Immature natural killer cell (primary cell): ENCODE results near the gene ACAP2. TPM values are rescaled to one million over a fixed set of nuclear protein-coding genes. Genes with fewer than 3 reads are reported as not detected.
A peak's percentile ranks its signal among the peaks of the same experiment; 100 is the strongest.
"Not testable (repeated sequence)": the region's sequence is repeated elsewhere in the genome, so short reads cannot be mapped to it uniquely, and the experiment has no call there.

Experiments
- DNase-seq, 3 donors: peaks; one replicate each; pipeline ENCODE4 v3.0.0; 2022; ENCODE audit warnings: mixed read lengths in 1 of 3
- H3K27ac Mint-ChIP-seq, 6 donors: one replicate each; pipeline ENCODE4 v1.8.0; 2020; ENCODE audit warnings: mixed read lengths in 6 of 6, mild to moderate bottlenecking in 5 of 6, inconsistent platforms in 4 of 6, moderate library complexity in 3 of 6
- H3K27me3 Mint-ChIP-seq, 3 donors: one replicate each; pipeline ENCODE4 v1.8.0; 2020 to 2021; ENCODE audit warnings: low read depth in 3 of 3, mild to moderate bottlenecking in 3 of 3, mixed read lengths in 3 of 3, moderate library complexity in 3 of 3, inconsistent platforms in 1 of 3
- H3K36me3 Mint-ChIP-seq, 3 donors: one replicate each; pipeline ENCODE4 v1.8.0; 2020; ENCODE audit warnings: mixed read lengths in 3 of 3, inconsistent platforms in 2 of 3, mild to moderate bottlenecking in 2 of 3
- H3K4me1 Mint-ChIP-seq, 2 donors: one replicate each; pipeline ENCODE4 v1.8.0; 2020; ENCODE audit warnings: inconsistent platforms in 2 of 2, mild to moderate bottlenecking in 2 of 2, mixed read lengths in 2 of 2, moderate library complexity in 1 of 2
- H3K4me3 Mint-ChIP-seq, 5 donors: one replicate each; pipeline ENCODE4 v1.8.0; 2020; ENCODE audit warnings: mild to moderate bottlenecking in 5 of 5, mixed read lengths in 5 of 5, inconsistent platforms in 3 of 5, moderate library complexity in 3 of 5
- H3K9me3 Mint-ChIP-seq, 6 donors: one replicate each; pipeline ENCODE4 v1.8.0; 2020; ENCODE audit warnings: mild to moderate bottlenecking in 6 of 6, mixed read lengths in 6 of 6, inconsistent platforms in 4 of 6, moderate library complexity in 3 of 6
- polyA plus RNA-seq, 3 donors: library from polyadenylated mRNA; unstranded; fragments of 300-500 nt; fragmentation: Illumina TruSeq; gene quantifications; one replicate each; pipeline ENCODE4 v1.2.3, GENCODE V29; 2021

The ACAP2 gene
- polyA plus RNA-seq, 3 donors from 2014 or later, result 41.0 to 74.1 (median 53.0) TPM

DNA sequence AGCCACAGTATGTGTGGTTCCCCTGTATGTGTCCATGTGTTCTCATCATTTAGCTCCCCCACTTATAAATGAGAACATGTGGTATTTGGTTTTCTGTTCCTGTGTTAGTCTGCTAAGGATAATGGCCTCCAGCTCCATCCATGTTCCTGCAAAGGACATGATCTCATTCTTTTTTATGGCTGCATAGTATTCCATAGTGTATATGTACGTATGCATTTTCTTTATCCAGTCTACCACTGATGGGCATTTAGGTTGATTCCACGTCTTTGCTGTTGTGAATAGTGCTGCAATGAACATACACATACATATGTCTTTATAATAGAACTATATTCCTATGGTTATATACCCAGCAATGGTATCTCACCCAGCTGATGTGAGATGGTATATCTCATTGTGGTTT, 88.8 kb downstream of the ACAP2 start:
- H3K36me3 Mint-ChIP-seq, H3K27me3 Mint-ChIP-seq, DNase-seq, H3K9me3 Mint-ChIP-seq, H3K4me3 Mint-ChIP-seq: not testable (repeated sequence)
- Mint-ChIP-seq H3K4me1 (peaks cover 48 to 79% of the 10 kb centered on the region in 2 donors), H3K27ac (peak overlapping the region in 2 of 6 donors; percentile 12 to 36)

DNA sequence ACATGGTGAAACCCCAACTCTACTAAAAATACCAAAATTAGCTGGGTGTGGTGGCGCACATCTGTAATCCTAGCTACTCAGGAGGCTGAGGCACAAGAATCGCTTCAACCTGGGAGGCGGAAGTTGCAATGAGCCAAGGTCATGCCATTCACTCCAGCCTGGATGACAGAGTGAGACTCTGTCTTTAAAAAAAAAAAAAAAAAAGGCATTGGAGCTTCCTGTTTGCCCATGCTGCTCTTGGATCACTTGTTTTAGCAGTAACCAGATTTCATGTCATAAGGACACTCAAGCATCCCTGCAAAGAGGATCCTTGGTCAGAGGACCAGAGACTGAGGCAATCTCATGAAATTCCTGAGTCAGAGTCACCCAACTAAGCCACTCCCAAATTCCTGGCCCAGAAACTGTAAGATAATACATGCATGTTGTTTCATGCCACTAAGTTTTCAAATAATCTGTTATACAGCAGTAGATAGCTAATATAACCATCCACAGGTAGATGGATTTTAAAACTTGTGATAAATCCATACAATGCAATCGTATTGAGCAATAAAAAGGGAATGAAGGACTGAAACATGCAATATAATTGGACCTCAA, 89.8 kb downstream of the ACAP2 start:
- Mint-ChIP-seq H3K36me3 (peaks cover 0 to 11% (median 4%) of the 10 kb centered on the region in 3 donors), H3K27me3 (peaks cover 0 to 4% (median 0%) of the 10 kb centered on the region in 3 donors), H3K27ac (no peak overlapping the region), H3K4me1 (peaks cover 42 to 78% of the 10 kb centered on the region in 2 donors), H3K4me3 (no peak overlapping the region), H3K9me3 (no peaks in the 10 kb centered on the region)
- no peak for DNase-seq

DNA sequence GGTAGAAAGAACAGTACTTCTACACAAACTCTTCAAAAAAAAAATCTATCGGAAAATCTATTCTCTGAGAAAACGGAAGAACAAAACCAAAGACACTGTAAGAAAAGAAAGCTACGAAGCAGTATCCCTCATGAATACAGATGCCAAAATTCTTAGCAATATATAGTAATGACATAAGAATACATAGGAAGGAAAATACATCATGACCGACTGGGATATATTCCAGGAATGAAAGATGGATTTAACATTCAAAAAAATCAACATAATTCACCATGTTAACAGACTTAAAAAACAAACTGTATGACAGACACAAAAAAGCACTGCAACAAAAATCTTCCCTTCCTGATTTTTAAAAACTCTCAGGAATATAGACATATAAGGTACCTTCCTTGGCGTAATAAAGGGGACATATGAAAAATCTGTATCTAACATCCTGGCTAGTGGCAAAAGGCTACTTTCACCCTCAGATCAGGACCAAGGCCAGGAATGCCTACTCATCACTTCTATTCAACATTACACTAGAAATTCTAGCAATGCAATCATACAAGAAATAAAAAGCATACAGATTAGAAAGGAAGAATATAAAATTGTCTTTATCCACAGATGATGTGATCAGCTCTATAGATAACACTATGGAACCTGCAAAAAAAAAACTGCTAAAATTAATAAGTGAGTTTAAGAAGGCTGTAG, 94.2 kb downstream of the ACAP2 start:
- H3K36me3 Mint-ChIP-seq, result peaks cover 0 to 3% (median 0%) of the 10 kb centered on the region in 3 donors
- peak overlapping the region in 1 of 6 donors; percentile 3 for H3K27ac Mint-ChIP-seq
- no peak for DNase-seq
- H3K9me3 Mint-ChIP-seq, result no peaks in the 10 kb centered on the region
- no peak overlapping the region for H3K4me3 Mint-ChIP-seq
- peaks cover 21 to 67% of the 10 kb centered on the region in 2 donors for H3K4me1 Mint-ChIP-seq
- H3K27me3 Mint-ChIP-seq, result no peaks in the 10 kb centered on the region

DNA sequence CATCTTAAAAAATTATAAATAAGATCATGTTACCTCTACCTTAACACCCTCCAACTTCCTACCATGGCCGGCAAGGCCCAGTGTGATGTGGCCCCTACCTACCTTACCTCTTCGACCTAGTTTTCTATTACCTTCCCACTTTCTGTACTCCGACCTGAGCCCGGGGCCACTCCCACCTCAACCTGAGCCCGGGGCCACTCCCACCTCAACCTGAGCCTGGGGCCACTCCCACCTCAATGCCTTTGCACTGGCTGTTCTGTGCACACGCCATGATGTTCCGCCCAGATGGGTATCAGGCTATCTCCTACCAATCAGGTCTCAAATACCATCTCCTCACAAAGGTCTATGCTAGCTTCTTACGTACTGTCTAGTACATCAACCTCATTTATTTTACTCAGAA, 105.1 kb downstream of the ACAP2 start:
- Mint-ChIP-seq H3K4me3 (no peak overlapping the region), H3K9me3 (no peaks in the 10 kb centered on the region), H3K4me1 (peaks cover 0 to 10% of the 10 kb centered on the region in 2 donors), H3K36me3 (peaks cover 8 to 22% (median 11%) of the 10 kb centered on the region in 3 donors), H3K27ac (peak overlapping the region in 3 of 6 donors; percentile 45 to 80 (median 72)), H3K27me3 (peaks cover 0 to 2% (median 1%) of the 10 kb centered on the region in 3 donors)
- DNase-seq, result no peak

DNA sequence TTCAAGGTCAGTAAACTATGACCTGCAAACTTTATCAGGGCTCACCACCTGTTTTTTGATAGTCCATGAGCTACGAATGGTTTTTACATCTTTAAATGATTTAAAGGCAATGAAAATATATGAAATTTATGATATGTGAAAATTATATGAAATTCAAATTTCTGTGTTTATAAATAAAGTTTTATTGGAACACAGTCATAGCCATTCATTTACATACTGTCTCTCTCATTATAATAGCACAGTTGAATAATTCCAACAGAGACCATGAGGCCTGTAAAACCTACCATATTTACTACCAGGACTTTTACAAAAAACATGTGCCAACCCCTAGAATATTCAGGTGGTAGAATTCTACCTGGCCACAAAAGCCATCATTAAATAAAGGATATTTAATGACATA, 107.9 kb downstream of the ACAP2 start:
- Mint-ChIP-seq H3K27me3 (peaks cover 0 to 2% (median 1%) of the 10 kb centered on the region in 3 donors), H3K27ac (no peak overlapping the region), H3K36me3 (peaks cover 11 to 29% (median 12%) of the 10 kb centered on the region in 3 donors), H3K9me3 (no peaks in the 10 kb centered on the region), H3K4me3 (no peak overlapping the region), H3K4me1 (peaks cover 3 to 11% of the 10 kb centered on the region in 2 donors)
- DNase-seq, result no peak

DNA sequence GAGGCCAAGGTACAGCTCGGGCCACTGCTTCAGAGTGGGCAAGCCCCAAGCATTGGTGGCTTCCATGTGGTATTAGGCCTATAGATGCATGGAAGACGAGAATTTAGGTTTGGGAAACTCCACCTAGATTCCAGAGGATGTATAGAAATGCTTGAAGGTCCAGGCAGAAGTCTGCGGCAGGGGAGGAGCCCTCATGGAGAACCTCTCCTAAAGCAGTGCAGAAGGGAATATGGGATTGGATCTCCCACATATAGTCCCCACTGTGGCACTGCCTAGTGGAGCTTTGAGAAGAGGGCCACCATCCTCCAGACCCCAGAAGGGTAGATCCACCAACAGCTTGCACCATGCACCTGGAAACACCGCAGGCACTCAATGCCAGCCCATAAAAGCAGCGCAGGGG, 123.8 kb downstream of the ACAP2 start:
- Mint-ChIP-seq H3K27me3 (no peaks in the 10 kb centered on the region), H3K36me3 (peaks cover 28 to 42% (median 32%) of the 10 kb centered on the region in 3 donors), H3K4me1 (peaks cover 3 to 21% of the 10 kb centered on the region in 2 donors), H3K4me3 (no peak overlapping the region), H3K9me3 (no peaks in the 10 kb centered on the region), H3K27ac (no peak overlapping the region)
- DNase-seq, result no peak

DNA sequence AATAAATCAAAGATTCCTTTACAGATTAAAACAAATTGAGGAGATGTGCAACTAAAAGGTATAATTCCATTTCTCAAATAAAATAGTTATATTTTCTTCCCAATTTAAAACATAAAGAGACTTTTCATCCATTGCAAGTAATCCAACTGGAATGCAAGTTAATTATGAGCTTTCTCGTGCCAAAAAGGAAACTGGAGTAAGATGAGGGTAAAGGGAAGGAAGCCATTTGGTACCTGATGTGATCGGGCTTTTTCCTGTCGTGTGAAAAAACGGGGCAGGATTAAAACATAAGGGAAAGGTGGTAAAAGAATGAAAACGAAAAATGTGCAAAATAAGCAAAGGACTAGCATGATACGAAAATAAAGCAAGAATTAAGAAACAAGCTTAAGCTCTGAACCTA, 130.1 kb downstream of the ACAP2 start:
- no peak overlapping the region for H3K4me3 Mint-ChIP-seq
- H3K27ac Mint-ChIP-seq, result peak overlapping the region in 2 of 6 donors; percentile 47 to 65
- no peak for DNase-seq
- no peaks in the 10 kb centered on the region for H3K9me3 Mint-ChIP-seq
- H3K36me3 Mint-ChIP-seq, result peaks cover 3 to 10% (median 6%) of the 10 kb centered on the region in 3 donors
- H3K27me3 Mint-ChIP-seq, result no peaks in the 10 kb centered on the region
- H3K4me1 Mint-ChIP-seq, result peaks cover 0 to 3% of the 10 kb centered on the region in 2 donors

DNA sequence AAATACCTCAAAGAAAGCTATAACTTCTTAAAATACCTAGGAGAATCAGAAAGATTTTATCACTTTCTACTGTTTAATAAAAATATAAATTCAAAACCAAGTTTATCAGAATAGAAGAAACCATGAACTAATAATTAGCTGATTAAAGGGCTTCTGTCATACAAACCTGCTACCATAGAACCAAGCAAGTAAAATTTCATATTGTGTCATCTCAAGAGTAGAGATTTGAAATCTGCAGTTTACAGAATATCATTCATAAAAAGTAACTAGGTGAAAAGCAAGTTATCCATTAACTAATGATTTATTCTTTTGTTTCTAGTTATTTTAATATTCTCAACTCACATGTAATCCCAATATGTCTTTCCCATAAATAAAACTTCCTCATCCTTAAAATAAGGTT, 135.1 kb downstream of the ACAP2 start:
- no peak overlapping the region for H3K4me3 Mint-ChIP-seq
- no peak for DNase-seq
- no peaks in the 10 kb centered on the region for H3K27me3 Mint-ChIP-seq
- no peak overlapping the region for H3K27ac Mint-ChIP-seq
- H3K4me1 Mint-ChIP-seq, result peaks cover 0 to under 1% of the 10 kb centered on the region in 2 donors
- H3K9me3 Mint-ChIP-seq, result no peaks in the 10 kb centered on the region
- H3K36me3 Mint-ChIP-seq, result peaks cover 0 to 23% (median 3%) of the 10 kb centered on the region in 3 donors

DNA sequence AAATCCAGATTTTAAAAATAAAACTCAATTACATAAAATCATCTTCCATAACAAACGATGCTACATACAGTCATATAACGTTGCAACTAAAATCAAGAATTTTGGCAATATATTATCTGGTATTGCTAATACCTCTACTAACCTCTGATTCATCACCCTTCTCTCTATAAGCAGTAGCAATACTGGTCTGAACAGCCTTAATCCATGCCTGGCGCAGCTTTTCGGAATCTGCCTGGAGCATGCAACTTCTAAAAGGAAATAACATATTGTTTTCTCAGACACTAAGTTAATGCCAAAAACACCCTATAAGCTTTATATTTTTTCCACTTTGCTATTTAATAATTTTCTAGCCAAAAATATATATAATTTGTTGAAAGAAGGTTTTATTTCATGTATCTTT, 136.5 kb downstream of the ACAP2 start:
- Mint-ChIP-seq H3K4me3 (no peak overlapping the region), H3K27me3 (no peaks in the 10 kb centered on the region), H3K4me1 (peaks cover 0 to 5% of the 10 kb centered on the region in 2 donors), H3K9me3 (no peaks in the 10 kb centered on the region), H3K36me3 (peaks cover 4 to 33% (median 6%) of the 10 kb centered on the region in 3 donors), H3K27ac (no peak overlapping the region)
- no peak for DNase-seq

DNA sequence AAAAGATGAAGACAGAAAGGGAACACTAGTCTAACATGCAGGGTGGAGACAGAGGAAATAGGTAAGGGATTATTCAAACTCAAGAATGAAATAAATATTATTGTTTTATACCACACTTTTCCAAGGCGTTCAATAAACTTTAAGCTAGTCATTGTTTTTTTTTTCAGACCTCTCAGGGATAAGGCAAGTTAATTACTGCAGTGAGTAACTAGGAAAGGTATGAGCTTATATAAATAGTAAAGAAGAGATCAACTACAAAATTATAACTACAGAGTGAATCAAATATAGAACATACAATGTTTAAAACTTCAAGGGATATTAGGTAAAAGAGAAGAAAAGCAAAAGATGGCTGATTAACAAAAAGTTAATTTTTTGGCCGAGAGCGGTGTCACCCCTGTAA, 140.4 kb downstream of the ACAP2 start:
- H3K9me3 Mint-ChIP-seq, result no peaks in the 10 kb centered on the region
- no peak for DNase-seq
- peak overlapping the region in 1 of 6 donors; percentile 22 for H3K27ac Mint-ChIP-seq
- H3K27me3 Mint-ChIP-seq, result no peaks in the 10 kb centered on the region
- H3K36me3 Mint-ChIP-seq, result peaks cover 8 to 38% (median 12%) of the 10 kb centered on the region in 3 donors
- H3K4me3 Mint-ChIP-seq, result no peak overlapping the region
- peaks cover 1 to 11% of the 10 kb centered on the region in 2 donors for H3K4me1 Mint-ChIP-seq

DNA sequence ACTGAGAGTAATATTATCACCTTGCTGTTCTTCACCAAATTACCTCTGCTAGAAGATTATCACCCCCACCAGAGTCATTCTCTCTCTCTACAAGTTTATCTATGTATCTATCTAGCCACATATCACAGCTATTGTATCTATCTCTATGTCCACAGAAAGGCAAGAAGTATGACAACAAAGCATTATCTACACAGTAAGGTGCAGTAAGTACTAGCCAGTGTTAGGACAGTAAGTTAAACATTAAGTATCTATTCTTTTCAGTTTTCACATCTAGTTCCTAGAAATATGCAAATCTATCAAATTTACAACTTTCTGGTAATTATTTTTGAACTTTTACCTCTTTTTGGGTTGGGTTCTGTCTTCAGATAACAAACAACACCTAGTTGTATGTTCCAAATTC, 145.4 kb downstream of the ACAP2 start:
- DNase-seq, result no peak
- peak overlapping the region in 4 of 6 donors; percentile 2 to 83 (median 15) for H3K27ac Mint-ChIP-seq
- H3K4me3 Mint-ChIP-seq, result no peak overlapping the region
- H3K27me3 Mint-ChIP-seq, result peaks cover 0 to 3% (median 0%) of the 10 kb centered on the region in 3 donors
- peaks cover 15 to 33% (median 15%) of the 10 kb centered on the region in 3 donors for H3K36me3 Mint-ChIP-seq
- H3K9me3 Mint-ChIP-seq, result no peaks in the 10 kb centered on the region
- peaks cover 1 to 8% of the 10 kb centered on the region in 2 donors for H3K4me1 Mint-ChIP-seq

DNA sequence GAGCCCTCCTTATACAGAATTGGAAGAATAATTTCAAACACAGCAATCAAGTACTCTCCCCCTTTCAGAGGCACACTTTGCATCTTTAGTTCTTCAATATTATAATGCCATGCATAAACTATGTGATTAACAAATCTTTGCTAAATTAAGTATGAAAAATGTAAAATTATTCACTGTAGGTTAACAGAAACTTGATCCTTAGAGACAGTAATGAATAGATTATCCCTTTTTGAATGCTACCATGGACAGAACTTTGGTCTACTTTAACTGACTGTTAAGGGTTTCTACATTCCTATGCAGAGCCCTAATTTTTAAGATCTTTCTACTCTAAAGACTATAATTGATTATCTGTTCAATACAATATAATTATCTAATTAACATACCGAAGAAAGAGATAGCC, 146.2 kb downstream of the ACAP2 start:
- H3K27me3 Mint-ChIP-seq, result peaks cover 0 to 3% (median 0%) of the 10 kb centered on the region in 3 donors
- peak overlapping the region in 3 of 6 donors; percentile 2 to 45 (median 35) for H3K27ac Mint-ChIP-seq
- peaks cover 13 to 34% (median 14%) of the 10 kb centered on the region in 3 donors for H3K36me3 Mint-ChIP-seq
- DNase-seq, result no peak
- no peak overlapping the region for H3K4me3 Mint-ChIP-seq
- peaks cover 1 to 6% of the 10 kb centered on the region in 2 donors for H3K4me1 Mint-ChIP-seq
- H3K9me3 Mint-ChIP-seq, result no peaks in the 10 kb centered on the region

DNA sequence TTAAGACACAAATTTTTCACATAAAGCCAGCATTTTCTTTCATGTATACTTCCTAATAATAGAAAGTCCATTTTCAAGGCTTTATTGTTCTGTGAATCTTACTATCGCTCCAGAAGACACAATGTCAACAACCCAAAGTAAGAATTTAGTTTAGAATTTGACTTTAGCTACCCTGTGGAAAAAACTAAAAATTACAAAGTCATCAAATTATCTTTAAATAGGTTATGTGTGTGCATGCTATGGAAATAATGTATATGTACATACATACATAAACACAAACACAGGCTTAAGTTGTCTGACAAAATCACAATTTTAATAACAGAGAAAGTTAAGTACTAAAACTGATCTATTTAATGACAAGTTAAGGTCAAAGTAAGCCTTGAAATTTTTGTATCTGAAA, 151.7 kb downstream of the ACAP2 start:
- Mint-ChIP-seq H3K4me1 (no peaks in the 10 kb centered on the region), H3K4me3 (no peak overlapping the region), H3K27me3 (peaks cover 0 to 5% (median 1%) of the 10 kb centered on the region in 3 donors), H3K27ac (no peak overlapping the region), H3K9me3 (no peaks in the 10 kb centered on the region), H3K36me3 (peaks cover 3 to 54% (median 19%) of the 10 kb centered on the region in 3 donors)
- no peak for DNase-seq

DNA sequence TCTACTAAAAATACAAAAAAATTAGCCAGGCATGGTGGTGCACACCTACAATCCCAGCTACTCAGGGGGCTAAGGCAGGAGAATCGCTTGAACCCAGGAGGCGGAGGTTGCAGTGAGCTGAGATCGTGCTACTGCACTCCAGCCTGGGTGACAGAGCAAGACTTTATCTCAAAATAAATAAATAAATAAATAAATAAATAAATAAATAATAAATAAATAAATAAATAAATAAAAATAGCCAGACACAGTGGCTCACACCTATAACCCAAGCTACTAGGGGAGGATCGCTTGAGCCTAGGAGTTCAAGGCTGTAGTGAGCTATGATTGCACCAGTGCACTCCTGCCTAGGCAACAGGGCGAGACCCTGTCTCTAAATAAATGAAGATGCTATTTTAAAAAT, 152.2 kb downstream of the ACAP2 start:
- H3K27me3 Mint-ChIP-seq, H3K4me1 Mint-ChIP-seq, H3K9me3 Mint-ChIP-seq, DNase-seq, H3K27ac Mint-ChIP-seq, H3K4me3 Mint-ChIP-seq: not testable (repeated sequence)
- peaks cover 6 to 52% (median 22%) of the 10 kb centered on the region in 3 donors for H3K36me3 Mint-ChIP-seq
